GM18502 (cell line): ENCODE measurements around the gene TM4SF4.
"Not testable (repeated sequence)": the region's sequence is repeated elsewhere in the genome, so short reads cannot be mapped to it uniquely, and the experiment has no call there.

ENCODE experiments used
- ATAC-seq: cut with Tn5 transposase; IDR thresholded peaks from one replicate; pipeline ENCODE4 v1.9.1; 2021; ENCODE audit warnings: mild to moderate bottlenecking; ENCODE audit not compliant: unreplicated experiment, poor library complexity

Gene TM4SF4

GRCh38 chr3:149474250-149474817 lies at the start of gene TM4SF4:
TSS of gene TM4SF4 (plus strand) at chr3:149474697. CDS start at chr3:149474878, 181 bp downstream.
- ATAC-seq, result no peak

- ATAC-seq, result no peak
Measured at GRCh38 chr3:149424918-149425317, 49.6 kb upstream of the TM4SF4 start.

GRCh38 chr3:149426325-149426724 lies 48.2 kb upstream of the TM4SF4 start:
- ATAC-seq, result no peak

GRCh38 chr3:149428087-149428486 lies 46.4 kb upstream of the TM4SF4 start:
- no peak for ATAC-seq

- no peak for ATAC-seq
Measured at GRCh38 chr3:149430216-149430615, 44.3 kb upstream of the TM4SF4 start.

- no peak for ATAC-seq
Measured at GRCh38 chr3:149432149-149432548, 42.3 kb upstream of the TM4SF4 start.

GRCh38 chr3:149435996-149436885 lies 38.3 kb upstream of the TM4SF4 start:
- ATAC-seq, result no peak

GRCh38 chr3:149437286-149437685 lies 37.2 kb upstream of the TM4SF4 start:
- ATAC-seq, result no peak

- no peak for ATAC-seq
Measured at GRCh38 chr3:149437710-149438109, 36.8 kb upstream of the TM4SF4 start.

GRCh38 chr3:149438981-149439380 lies 35.5 kb upstream of the TM4SF4 start:
- ATAC-seq, result no peak

- no peak for ATAC-seq
Measured at GRCh38 chr3:149441642-149442041, 32.9 kb upstream of the TM4SF4 start.

GRCh38 chr3:149442043-149442442 lies 32.5 kb upstream of the TM4SF4 start:
- no peak for ATAC-seq

GRCh38 chr3:149442851-149443544 lies 31.5 kb upstream of the TM4SF4 start:
- ATAC-seq, result peak; percentile 58

GRCh38 chr3:149443545-149443912 lies 31.0 kb upstream of the TM4SF4 start:
- no peak for ATAC-seq

GRCh38 chr3:149444867-149445266 lies 29.6 kb upstream of the TM4SF4 start:
- not testable (repeated sequence) for ATAC-seq

- no peak for ATAC-seq
Measured at GRCh38 chr3:149448331-149448831, 26.1 kb upstream of the TM4SF4 start.

- ATAC-seq, result no peak
Measured at GRCh38 chr3:149449182-149449581, 25.3 kb upstream of the TM4SF4 start.

GRCh38 chr3:149449799-149450198 lies 24.7 kb upstream of the TM4SF4 start:
- no peak for ATAC-seq

- ATAC-seq, result no peak
Measured at GRCh38 chr3:149450281-149450680, 24.2 kb upstream of the TM4SF4 start.

- ATAC-seq, result no peak
Measured at GRCh38 chr3:149452036-149452435, 22.5 kb upstream of the TM4SF4 start.
